Endothelial cell of umbilical vein (primary cell): ENCODE measurements around the gene SLC39A11. TPM values are rescaled to one million over a fixed set of nuclear protein-coding genes. Genes with fewer than 3 reads are reported as not detected.

Source experiments
- BruUV-seq: library from RNA; stranded (reverse); fragments of 400-500 nt; replicated peaks from 2 replicates; lab custom pipeline; 2021; lab: Mats Ljungman, UMichigan
- CTCF ChIA-PET: fragments of 300-600, 350-600 bp; sonication (Branson Sonifier 250); formaldehyde crosslinking; loops from one replicate; lab custom pipeline; 2021; ENCODE audit warnings: antibody characterized with exemption, inconsistent platforms; lab: Charles Lee
- POLR2A ChIA-PET: fragments of 300-600, 350-600 bp; sonication (Branson Sonifier 250); formaldehyde crosslinking; loops from one replicate; lab custom pipeline; 2021; ENCODE audit warnings: antibody characterized with exemption, inconsistent platforms; lab: Charles Lee
- DNase-seq: peaks from one replicate; pipeline ENCODE4 v3.0.0-alpha.2; 2011; ENCODE audit warnings: low read depth, low spot score
- FAIRE-seq: peaks from 2 replicates; lab custom pipeline; 2011; peaks lifted over from hg19 to GRCh38; lab: Jason Lieb, UNC
- H2AFZ ChIP-seq: 2 replicates; pipeline ENCODE4 v1.6.0; 2012; ENCODE audit warnings: low read depth, low read length, control low read depth, inconsistent platforms
- H3K27ac ChIP-seq: 2 replicates; pipeline ENCODE4 v1.5.1; 2011; ENCODE audit warnings: low read depth, mild to moderate bottlenecking, control low read depth, low read length, moderate library complexity; ENCODE audit not compliant: insufficient read depth
- H3K27me3 ChIP-seq, 2 experiments: 2 replicates each; pipeline versions ENCODE4 v1.6.0 to v1.6.1; 2011; ENCODE audit warnings: low read length in 2 of 2, mixed read lengths in 1 of 2; ENCODE audit not compliant: control insufficient read depth in 2 of 2, insufficient read depth in 2 of 2
- H3K36me3 ChIP-seq, 2 experiments: 2 replicates in 1 of 2; 3 replicates in 1 of 2; pipeline ENCODE4 v1.5.1; 2011; ENCODE audit warnings: low read length in 2 of 2, mild to moderate bottlenecking in 1 of 2, moderate library complexity in 1 of 2; ENCODE audit not compliant: control insufficient read depth in 2 of 2, insufficient read depth in 2 of 2; ENCODE audit errors: extremely low read depth in 1 of 2
- H3K4me1 ChIP-seq: 3 replicates; pipeline ENCODE4 v1.5.1; 2011; ENCODE audit warnings: mild to moderate bottlenecking, low read length; ENCODE audit not compliant: control insufficient read depth, insufficient read depth; ENCODE audit errors: extremely low read depth
- H3K4me2 ChIP-seq: 2 replicates; pipeline ENCODE4 v1.6.1; 2011; ENCODE audit warnings: low read length, control low read depth, mixed read lengths; ENCODE audit not compliant: insufficient read depth
- H3K4me3 ChIP-seq, 3 experiments: fragments of 200-600 bp in 1 of 3; sonication (generic), shearing (Covaris generic) in 1 of 3; replicated peaks in 1 of 3; 2 replicates each; pipeline ENCODE4 v1.5.1; 2011 to 2016; ENCODE audit warnings: control low read depth in 3 of 3, low read length in 3 of 3, mild to moderate bottlenecking in 2 of 3, inconsistent platforms in 1 of 3, low read depth in 1 of 3, moderate library complexity in 1 of 3; ENCODE audit not compliant: insufficient read depth in 1 of 3
- H3K79me2 ChIP-seq: 2 replicates; pipeline ENCODE4 v1.6.0; 2012; ENCODE audit warnings: low read length, inconsistent platforms; ENCODE audit not compliant: control insufficient read depth, insufficient read depth
- H3K9ac ChIP-seq: replicated peaks from 2 replicates; pipeline ENCODE3; 2011; ENCODE audit warnings: low read length, control low read depth; ENCODE audit not compliant: insufficient read depth; ENCODE audit errors: extremely low read depth
- H3K9me1 ChIP-seq: replicated peaks from 3 replicates; pipeline ENCODE4 v1.6.0; 2011; ENCODE audit warnings: mild to moderate bottlenecking, low read length; ENCODE audit not compliant: control insufficient read depth, insufficient read depth; ENCODE audit errors: extremely low read depth
- H3K9me3 ChIP-seq: replicated peaks from 2 replicates; pipeline ENCODE4 v1.5.1; 2012; ENCODE audit warnings: low read length, inconsistent platforms; ENCODE audit not compliant: control insufficient read depth, insufficient read depth
- H4K20me1 ChIP-seq: replicated peaks from 2 replicates; pipeline ENCODE3; 2011; ENCODE audit warnings: mild to moderate bottlenecking, low read length; ENCODE audit not compliant: control insufficient read depth, insufficient read depth; ENCODE audit errors: extremely low read depth
- EZH2 ChIP-seq: IDR thresholded peaks from 2 replicates; pipeline ENCODE4 v1.6.1; 2012; ENCODE audit warnings: borderline replicate concordance, low read depth, mild to moderate bottlenecking, moderate library complexity, low read length, inconsistent platforms; ENCODE audit not compliant: severe bottlenecking
- FOS ChIP-seq: IDR thresholded peaks from 2 replicates; pipeline ENCODE4 v1.6.1; 2011; ENCODE audit warnings: mild to moderate bottlenecking, low read length, moderate library complexity, borderline replicate concordance; ENCODE audit not compliant: insufficient read depth
- GATA2 ChIP-seq: IDR thresholded peaks from 2 replicates; pipeline ENCODE4 v1.7.0; 2011; ENCODE audit warnings: low read depth, mild to moderate bottlenecking, moderate library complexity, mixed read lengths, low read length; ENCODE audit not compliant: insufficient read length, insufficient read depth
- JUN ChIP-seq: IDR thresholded peaks from 2 replicates; pipeline ENCODE4 v1.6.1; 2011; ENCODE audit warnings: borderline replicate concordance, low read depth; ENCODE audit not compliant: insufficient read length, insufficient read depth
- MAX ChIP-seq: IDR thresholded peaks from 2 replicates; pipeline ENCODE4 v1.6.1; 2011; ENCODE audit not compliant: insufficient read depth, insufficient read length
- MYC ChIP-seq: IDR thresholded peaks from one replicate; pipeline ENCODE4 v1.6.1; 2011; ENCODE audit warnings: mild to moderate bottlenecking, low read depth, low read length
- POLR2A ChIP-seq: IDR thresholded peaks from 2 replicates; pipeline ENCODE4 v1.6.1; 2012; ENCODE audit warnings: low read depth, mild to moderate bottlenecking, control low read depth, low read length
- POLR2AphosphoS5 ChIP-seq: IDR thresholded peaks from 2 replicates; pipeline ENCODE4 v1.6.1; 2012; ENCODE audit warnings: low read depth, mild to moderate bottlenecking, control low read depth, low read length, moderate library complexity; ENCODE audit not compliant: insufficient read depth
- dilution Hi-C: fragments of 300-500 bp; cut with MboI; formaldehyde crosslinking; loops from one replicate; pipeline ENCODE4 v1.15.0; 2019; ENCODE audit warnings: low sequenced_read_pairs; ENCODE audit not compliant: extremely low pct_ligation_motif_present
- intact Hi-C: fragments of 100-400 bp; cut with micrococcal nuclease; formaldehyde crosslinking; loops from one replicate; pipeline ENCODE4 v1.10.0; 2022
- polyA plus RNA-seq, 4 experiments: library from polyadenylated mRNA; depleted of rRNA in 3 of 4; stranded (reverse) in 3 of 4; unstranded in 1 of 4; fragments of >200 nt; gene quantifications; 2 replicates each; pipeline versions ENCODE4 v1.2.1 to v1.2.3, GENCODE V29; 2011 to 2012; ENCODE audit warnings: missing spikeins in 1 of 4
- total RNA-seq: library from RNA; stranded (reverse); gene quantifications from 2 replicates; pipeline ENCODE4 v1.2.3, GENCODE V29; 2021
- TF ChIP-seq, protein P1 (sequence below), 2 donors: IDR thresholded peaks; 1 replicate in 1 of 2; 2 replicates in 1 of 2; pipeline ENCODE4 v1.5.1; 2011; ENCODE audit warnings: low read length in 2 of 2, mild to moderate bottlenecking in 2 of 2, moderate library complexity in 2 of 2, control low read depth in 1 of 2, inconsistent platforms in 1 of 2, low read depth in 1 of 2; ENCODE audit not compliant: insufficient read depth in 1 of 2; ENCODE audit errors: extremely low read depth in 1 of 2

The SLC39A11 gene
- total and polyA plus RNA-seq, 2 donors (not counting 3 experiments of a cell fraction or from before 2014, with no cell fraction given) = 8.1 to 11.9 TPM

GRCh38 chr17:73043686-73044581 lies 48.6 kb downstream of the SLC39A11 start:
- no peaks in the 10 kb centered on the region for H3K79me2 ChIP-seq

More at GRCh38 chr17:73043686-73044581, 48.6 kb downstream of the SLC39A11 start:
- intact Hi-C loops (no loop called here), dilution Hi-C loops (no loop called here)
- CTCF ChIA-PET = interaction anchor here (1.0 kb wide), 1 partner anchor 58 kb away, joined by 3 read pairs; no protein-coding TSS in a partner anchor
- Histone ChIP-seq H3K9ac (no peak overlapping the region), H3K4me2 (no peak overlapping the region), H3K4me1 (no peaks in the 10 kb centered on the region), H4K20me1 (no peaks in the 10 kb centered on the region), H3K9me1 (no peaks in the 10 kb centered on the region), H3K27me3 (no peaks in the 10 kb centered on the region), H3K4me3 (no peak overlapping the region), H3K27ac (no peak overlapping the region), H2AFZ (no peak overlapping the region), H3K36me3 (no peaks in the 10 kb centered on the region), H3K9me3 (no peaks in the 10 kb centered on the region)
- BruUV-seq = no TSS peak
- TF ChIP-seq MAX (no peak), GATA2 (no peak), EZH2 (no peak), POLR2AphosphoS5 (no peak), POLR2A (no peak), FOS (no peak), JUN (no peak), MYC (no peak)
- TF ChIP-seq, protein P1, sequence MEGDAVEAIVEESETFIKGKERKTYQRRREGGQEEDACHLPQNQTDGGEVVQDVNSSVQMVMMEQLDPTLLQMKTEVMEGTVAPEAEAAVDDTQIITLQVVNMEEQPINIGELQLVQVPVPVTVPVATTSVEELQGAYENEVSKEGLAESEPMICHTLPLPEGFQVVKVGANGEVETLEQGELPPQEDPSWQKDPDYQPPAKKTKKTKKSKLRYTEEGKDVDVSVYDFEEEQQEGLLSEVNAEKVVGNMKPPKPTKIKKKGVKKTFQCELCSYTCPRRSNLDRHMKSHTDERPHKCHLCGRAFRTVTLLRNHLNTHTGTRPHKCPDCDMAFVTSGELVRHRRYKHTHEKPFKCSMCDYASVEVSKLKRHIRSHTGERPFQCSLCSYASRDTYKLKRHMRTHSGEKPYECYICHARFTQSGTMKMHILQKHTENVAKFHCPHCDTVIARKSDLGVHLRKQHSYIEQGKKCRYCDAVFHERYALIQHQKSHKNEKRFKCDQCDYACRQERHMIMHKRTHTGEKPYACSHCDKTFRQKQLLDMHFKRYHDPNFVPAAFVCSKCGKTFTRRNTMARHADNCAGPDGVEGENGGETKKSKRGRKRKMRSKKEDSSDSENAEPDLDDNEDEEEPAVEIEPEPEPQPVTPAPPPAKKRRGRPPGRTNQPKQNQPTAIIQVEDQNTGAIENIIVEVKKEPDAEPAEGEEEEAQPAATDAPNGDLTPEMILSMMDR (IDR thresholded peaks at IDR 0.05; ENCODE audit: extremely low read depth in 1 of 2, insufficient read depth in 1 of 2, low read depth in 1 of 2, low read length in 2 of 2) = no peak
- no peak for DNase-seq
- POLR2A ChIA-PET = interaction anchor here (0.6 to 0.7 kb wide), 2 partner anchors 89 to 1470 kb away, joined by 4 to 5 read pairs; no protein-coding TSS in a partner anchor
- FAIRE-seq = no peak
